Activated gamma-delta T cell treated with Interleukin-2 at 50 U/mL for 16 hours (primary cell): Measurements from ENCODE around the gene RRAGD.
"Not testable (repeated sequence)": the region's sequence is repeated elsewhere in the genome, so short reads cannot be mapped to it uniquely, and the experiment has no call there.

ENCODE experiments used
- DNase-seq: peaks from one replicate; pipeline ENCODE4 v3.0.0-alpha.2; 2020

Gene RRAGD

GRCh38 chr6:89410788-89411144 lies 1.3 kb downstream of the RRAGD start:
- no peak for DNase-seq

DNA sequence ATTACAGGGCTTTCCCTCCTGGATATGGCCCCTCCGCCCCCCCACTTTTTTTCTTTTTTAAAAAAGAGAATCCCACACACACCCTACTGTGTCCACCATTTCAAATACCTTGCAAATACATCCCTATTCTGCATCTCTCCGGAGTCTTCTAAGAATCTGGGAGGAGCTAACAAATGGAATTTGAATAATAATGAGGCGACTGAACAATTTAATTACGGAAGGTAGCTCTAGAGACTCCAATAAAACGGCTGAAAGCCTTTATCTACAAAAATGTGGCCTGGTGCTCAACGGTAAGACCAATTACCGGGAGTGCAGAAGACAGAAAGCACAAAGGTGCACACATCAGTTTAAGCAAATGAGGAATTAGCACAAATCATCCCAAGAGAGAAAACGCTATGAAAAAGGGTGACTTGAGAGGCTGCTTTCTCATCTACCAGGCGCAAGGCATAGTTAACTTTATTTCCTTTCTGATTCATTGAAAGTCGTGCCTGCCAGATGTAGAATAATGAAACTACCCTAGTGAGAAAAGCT lies 1.8 kb downstream of the RRAGD start:
- DNase-seq: no peak

DNA sequence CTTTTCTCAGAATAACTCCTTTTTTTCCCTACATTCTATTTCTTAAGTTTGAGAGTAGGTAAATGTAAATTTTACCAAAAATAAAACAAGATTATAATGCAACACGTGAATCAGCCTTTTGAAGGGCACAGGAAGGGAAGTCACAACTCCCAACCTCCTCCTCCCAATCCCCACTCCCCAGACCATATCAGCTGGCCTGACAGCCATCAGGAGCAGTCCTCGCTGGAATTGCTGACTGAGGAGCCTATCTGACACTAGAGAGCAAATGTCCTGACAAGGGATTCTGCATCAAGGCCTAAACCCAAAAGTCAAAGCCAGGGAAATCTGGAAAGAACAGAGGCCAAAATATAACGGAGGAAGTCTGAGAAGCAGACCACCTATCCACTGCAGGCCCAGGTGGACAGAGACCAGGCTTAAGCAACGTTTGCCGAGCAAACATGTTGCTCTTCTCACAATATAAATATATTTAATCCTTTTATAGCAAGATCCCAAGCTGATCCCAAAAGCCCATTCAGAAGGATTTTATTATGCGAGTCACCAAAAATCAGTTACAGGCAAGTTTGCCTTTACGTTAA lies 2.5 kb downstream of the RRAGD start:
- DNase-seq: no peak

GRCh38 chr6:89406141-89406540 lies 5.9 kb downstream of the RRAGD start:
- DNase-seq: no peak

DNA sequence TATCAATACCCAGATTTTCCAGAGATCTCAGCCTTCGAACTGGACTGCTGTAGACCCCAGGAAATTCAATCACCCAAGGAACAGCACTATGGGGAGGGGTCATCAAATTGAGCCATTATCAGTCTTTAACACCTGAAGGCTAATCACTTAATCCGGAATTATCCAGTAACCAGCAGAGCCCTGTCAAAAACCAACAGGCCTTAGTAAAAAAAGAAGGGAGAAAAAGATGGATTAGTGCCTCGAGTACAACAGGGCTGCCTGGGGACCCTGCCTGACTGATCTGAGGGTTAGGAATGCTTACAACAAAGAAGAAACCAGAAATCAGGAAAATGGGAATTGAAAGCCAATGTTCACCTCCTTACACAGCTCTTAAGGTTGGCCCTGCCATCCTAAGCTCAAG lies 7.6 kb downstream of the RRAGD start:
- no peak for DNase-seq

- DNase-seq: no peak
Observed at GRCh38 chr6:89402776-89403175, 9.3 kb downstream of the RRAGD start.

- no peak for DNase-seq
Observed at GRCh38 chr6:89400912-89401399, 11.1 kb downstream of the RRAGD start.

DNA sequence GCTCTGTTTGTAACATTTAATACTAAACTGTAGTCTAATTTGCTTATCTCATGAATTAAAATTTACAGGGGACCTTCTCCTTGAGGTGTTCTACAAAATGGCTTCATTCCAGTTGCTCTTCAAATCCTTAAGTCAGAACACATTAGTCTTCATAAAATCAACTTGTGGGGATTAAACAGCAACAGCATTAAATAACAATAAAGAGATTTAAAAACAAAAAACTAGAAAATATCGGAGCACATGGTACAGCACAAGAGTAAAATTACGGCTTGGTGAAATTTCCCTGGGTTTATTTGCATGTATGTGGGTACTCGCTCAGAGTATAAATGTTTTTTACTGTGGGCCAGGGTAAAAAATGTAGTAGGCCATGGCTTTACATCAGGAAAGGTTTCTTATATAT lies 12.0 kb downstream of the RRAGD start:
- no peak for DNase-seq

GRCh38 chr6:89398762-89399525 lies 13.1 kb downstream of the RRAGD start:
- DNase-seq: no peak

GRCh38 chr6:89397884-89398283 lies 14.2 kb downstream of the RRAGD start:
- DNase-seq: not testable (repeated sequence)

GRCh38 chr6:89393659-89394058 lies 18.4 kb downstream of the RRAGD start:
- DNase-seq: no peak

- no peak for DNase-seq
Observed at GRCh38 chr6:89392823-89393222, 19.2 kb downstream of the RRAGD start.

- no peak for DNase-seq
Observed at GRCh38 chr6:89388846-89389245, 23.2 kb downstream of the RRAGD start.

DNA sequence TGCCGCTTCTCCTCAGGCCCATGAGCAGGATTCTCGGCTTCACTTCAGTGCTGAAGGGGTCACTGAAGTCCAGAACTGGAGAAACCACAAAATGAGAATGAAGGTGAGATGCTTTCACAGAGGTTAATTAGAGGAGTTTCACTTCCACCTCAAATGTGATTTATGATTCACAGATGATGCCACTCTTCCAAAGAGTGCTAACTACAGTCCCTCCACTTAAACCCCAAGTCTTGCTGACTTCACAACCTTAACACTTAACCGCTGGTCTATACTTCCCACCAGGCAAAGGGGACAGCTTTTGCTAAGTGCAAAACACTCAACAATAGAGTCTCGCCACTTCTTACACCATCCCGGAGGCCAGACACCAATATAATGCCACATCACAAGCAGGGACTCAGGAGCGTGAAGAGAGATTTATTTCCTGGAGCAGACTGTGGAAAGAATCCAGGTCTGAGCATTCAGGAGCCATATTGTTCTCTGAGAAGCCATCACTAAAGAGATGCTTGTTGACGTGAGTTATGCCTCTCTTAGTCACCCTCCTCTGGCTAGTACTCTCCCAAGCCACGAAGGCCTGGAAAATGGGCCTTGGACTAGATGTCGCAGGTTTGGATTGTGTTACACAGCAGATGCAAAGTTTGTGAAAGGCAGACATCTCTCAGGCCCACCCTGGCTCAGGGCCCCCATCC lies 24.4 kb downstream of the RRAGD start:
- no peak for DNase-seq

DNA sequence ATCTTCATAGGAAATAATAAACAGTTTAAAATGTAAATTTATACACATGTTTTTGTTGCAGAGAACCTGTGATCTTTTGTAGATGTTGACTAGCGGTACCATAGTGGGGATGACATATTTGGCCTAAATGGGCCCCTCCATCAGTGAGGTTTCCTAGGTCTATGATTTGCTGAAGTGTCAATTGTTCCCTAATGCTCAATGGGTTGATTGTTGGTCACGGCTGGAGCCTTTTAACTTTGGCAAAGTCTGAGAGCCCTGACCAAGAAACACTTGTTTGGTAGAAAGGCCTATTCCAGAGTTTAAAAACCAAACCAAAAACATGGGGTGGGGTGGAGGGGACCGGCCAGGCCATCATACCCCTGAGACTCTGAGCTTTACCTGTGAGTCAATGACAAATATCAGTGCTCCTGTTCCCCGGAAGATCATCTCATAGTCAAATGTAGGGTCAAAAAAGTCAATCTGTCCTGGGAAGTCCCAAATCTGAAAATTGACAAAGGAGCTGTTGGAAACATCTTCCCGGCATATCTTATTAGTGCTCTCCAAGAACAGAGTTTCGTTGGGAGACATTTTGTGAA lies 25.1 kb downstream of the RRAGD start:
- DNase-seq: no peak

DNA sequence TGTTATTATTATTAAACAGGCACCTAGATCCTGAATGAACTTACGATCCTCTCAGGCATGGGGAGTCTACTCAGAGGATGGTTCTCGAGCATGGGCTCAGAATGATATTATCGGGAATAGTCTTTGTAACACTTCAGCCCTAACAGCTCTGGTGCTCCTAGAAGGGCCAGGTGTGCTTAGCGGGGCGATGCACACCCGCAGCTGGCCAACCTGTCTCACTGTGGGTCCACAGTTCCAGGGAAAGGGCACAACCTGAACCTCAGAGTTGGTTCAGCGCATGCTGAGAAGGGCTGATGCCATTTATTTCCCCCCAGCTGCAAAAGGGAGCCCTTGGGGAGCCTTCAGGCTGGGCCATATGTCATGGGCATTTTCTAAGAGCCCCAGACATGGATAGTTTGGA lies 26.2 kb downstream of the RRAGD start:
- DNase-seq: no peak

- no peak for DNase-seq
Observed at GRCh38 chr6:89385156-89385667, 26.9 kb downstream of the RRAGD start.

DNA sequence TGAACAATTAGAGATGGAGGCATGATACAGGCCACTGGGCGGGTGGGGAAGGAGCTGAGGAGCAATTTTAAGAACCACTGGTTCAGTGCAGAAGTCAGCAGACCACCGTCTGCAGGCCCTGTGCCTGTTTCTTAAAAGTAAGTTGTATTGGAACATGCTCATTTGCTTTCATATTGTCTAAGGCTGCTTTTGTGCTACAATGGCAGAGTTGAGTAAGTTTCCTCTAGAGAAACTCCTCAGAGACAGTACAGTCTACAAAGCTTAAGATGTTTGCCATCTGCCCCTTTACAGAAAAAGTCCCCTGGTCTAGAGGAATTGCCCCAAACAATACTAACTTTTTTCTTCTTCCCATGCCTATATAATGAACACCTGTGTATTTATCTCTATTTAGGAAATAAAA lies 31.0 kb downstream of the RRAGD start:
- no peak for DNase-seq

GRCh38 chr6:89379281-89379680 lies 32.8 kb downstream of the RRAGD start:
- no peak for DNase-seq

DNA sequence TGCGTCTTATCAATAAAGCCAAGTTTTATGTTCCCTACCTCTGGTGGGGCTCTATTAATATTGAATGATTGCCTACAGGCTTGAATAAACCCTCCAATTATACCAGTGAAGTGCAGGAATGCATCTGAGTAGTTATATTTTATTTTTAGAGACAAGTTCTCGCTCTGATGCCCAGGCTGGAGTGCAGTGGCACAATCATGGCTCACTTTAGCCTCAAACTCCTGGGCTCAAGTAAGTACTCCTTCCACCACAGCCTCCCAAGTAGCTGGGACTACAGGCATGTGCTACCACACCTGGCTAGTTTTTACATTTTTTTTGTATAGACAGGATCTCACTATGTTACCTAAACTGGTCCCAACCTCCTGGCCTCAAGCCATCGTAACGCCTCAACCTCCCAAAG lies 33.4 kb downstream of the RRAGD start:
- no peak for DNase-seq

DNA sequence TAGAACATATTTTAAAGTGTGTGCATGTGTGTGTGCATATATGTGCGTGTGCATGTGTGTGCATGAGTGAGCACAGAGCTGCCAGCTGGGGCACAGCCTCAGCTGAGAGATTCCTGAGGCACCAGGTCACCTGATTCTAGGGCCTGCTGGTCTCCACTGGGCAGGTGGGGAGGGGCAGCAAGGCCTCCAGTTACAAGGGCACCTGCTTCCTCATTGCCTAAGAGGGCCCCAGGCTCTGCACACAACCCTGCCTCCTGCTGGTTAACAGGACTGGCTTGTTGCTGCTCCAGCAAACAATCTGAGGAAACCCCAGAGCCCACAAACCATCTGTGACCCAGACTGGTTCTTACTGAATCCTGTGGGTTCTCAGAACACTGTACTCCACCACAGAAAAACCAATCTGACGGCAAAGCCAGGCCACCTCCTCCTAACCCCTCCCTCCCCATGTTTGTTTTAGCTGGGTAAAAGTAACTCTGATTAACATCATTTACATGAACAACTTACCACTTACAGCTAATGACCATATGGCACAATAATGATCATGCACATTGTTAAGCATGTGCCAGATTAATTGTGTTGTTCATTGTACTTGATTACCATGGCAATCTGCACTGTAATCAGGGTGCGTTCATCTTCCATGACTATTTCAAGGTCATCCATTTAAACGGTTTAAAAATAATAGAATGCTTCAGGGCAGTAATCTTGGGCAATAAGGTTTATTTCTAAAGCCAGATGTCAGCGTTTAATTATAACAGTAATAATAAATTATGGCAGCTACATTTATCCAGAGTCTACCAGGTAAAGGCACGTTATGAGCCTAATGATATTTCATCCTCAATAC lies 36.4 kb downstream of the RRAGD start:
- DNase-seq: peak; percentile 62

- DNase-seq: no peak
Observed at GRCh38 chr6:89372506-89372901, 39.6 kb downstream of the RRAGD start.
